GM18502 (cell line): ENCODE measurements around the gene MSH2.
"Not testable (repeated sequence)": the region's sequence is repeated elsewhere in the genome, so short reads cannot be mapped to it uniquely, and the experiment has no call there.

Source experiments
- ATAC-seq: cut with Tn5 transposase; IDR thresholded peaks from one replicate; pipeline ENCODE4 v1.9.1; 2021; ENCODE audit warnings: mild to moderate bottlenecking; ENCODE audit not compliant: unreplicated experiment, poor library complexity

The MSH2 gene

DNA sequence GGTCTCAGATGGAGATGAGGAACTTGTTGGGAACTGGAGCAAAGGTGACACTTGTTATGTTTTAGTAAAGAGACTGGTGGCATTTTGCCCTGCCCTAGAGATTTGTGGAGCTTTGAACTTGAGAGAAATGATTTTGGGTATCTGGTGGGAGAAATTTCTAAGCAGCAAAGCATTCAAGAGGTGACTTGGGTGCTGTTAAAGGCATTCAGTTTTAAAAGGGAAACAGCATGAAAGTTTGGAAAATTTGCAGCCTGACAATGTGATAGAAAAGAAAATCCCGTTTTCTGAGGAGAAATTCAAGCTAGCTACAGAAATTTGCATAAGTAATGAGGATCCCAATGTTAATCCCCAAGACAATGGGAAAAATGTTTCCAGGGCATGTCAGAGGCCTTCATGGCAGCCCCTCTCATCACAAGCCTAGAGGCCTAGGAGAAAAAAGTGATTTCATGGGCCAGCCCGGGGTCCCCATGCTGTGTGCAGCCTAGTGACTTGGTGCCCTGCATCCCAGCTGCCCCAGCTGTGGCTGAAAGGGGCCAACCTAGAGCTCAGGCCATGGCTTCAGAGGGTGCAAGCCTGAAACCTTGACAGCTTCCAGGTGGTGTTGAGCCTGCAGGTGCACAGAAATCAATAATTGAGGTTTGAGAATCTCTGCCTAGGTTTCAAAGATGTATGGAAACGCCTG lies 3.8 kb downstream of the MSH2 start:
- not testable (repeated sequence) for ATAC-seq

DNA sequence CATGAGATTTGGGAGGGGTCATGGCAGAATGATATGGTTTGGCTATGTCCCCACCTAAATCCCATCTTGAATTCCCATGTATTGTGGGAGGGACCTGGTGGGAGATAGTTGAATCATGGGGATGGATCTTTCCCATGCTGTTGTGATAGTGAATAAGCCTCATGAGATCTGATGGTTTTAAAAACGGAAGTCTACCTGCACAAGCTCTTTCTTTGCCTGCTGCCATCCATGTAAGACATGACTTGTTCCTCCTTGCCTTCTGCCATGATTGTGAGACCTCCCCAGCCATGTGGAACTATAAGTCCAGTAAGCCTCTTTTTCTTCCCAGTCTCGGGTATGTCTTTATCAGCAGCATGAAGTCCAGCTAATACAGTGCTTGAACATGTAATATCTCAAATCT lies 5.0 kb downstream of the MSH2 start:
- ATAC-seq: not testable (repeated sequence)

DNA sequence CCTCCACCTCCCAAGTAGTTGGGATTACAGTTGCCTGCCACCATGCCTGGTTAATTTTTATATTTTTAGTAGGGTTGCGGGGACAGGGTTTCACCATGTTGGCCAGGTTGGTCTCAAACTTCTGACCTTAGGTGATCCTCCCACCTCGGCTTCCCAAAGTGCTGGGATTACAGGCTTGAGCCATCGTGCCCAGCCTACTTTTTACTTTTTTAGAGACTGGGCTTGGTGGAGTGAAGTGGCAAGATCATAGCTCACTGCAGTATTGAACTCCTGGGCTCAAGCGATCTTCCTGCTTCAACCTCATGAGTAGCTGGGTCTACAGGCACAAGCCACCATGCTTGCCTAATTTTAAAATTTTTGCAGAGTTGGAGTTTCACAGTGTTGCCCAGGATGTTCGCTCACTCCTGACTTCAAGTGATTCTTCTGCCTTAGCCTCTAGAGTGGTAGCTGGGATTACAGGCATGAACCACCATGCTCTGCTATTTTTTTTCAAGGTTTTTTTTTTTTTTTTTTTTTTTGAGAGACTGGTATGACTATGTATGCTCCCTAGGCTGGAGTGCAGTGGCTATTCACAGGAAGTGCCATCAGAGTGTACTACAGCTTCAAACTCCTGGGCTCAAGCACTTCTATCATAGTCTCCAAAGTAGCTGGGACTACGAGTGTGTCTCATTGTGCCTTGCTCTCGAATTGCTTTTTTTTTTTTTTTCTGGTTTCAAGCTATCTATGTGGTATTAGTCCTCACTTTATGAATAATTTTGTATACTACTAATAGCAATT lies 11.9 kb downstream of the MSH2 start:
- no peak for ATAC-seq

DNA sequence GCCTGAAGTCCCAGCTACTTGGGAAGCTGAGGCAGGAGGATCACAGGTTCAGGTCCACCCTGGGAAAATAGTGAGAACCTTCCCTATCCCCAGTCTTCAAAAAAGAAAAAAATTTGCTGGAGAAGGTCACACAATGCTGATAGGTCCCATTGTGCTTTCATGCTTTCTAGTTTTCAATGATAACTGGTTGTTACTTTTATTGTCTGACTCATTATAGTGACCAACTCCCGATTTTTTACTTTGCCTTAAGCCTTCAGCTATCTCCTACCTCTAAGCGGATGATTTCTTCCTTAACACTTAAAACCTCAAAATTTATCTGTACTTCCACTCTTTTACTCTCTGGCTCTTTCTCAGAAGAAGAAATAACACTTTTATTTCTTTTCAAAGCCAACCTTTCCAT lies 17.3 kb downstream of the MSH2 start:
- no peak for ATAC-seq

DNA sequence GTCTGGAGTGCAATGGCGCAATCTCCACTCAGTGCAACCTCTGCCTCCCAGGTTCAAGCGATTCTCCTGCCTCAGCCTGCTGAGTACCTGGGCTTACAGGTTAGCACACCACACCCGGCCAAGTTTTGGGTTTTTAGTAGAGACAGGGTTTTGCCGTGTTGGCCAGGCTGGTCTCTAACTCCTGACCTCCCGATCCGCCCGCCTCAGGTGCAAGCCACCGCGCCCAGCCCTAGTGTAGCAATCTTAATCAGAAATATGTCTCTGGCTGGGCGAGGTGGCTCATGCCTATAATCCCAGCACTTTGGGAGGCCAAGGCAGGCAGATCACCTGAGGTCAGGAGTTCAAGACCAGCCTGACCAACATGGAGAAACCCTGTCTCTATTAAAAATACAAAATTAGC lies 17.7 kb downstream of the MSH2 start:
- not testable (repeated sequence) for ATAC-seq

DNA sequence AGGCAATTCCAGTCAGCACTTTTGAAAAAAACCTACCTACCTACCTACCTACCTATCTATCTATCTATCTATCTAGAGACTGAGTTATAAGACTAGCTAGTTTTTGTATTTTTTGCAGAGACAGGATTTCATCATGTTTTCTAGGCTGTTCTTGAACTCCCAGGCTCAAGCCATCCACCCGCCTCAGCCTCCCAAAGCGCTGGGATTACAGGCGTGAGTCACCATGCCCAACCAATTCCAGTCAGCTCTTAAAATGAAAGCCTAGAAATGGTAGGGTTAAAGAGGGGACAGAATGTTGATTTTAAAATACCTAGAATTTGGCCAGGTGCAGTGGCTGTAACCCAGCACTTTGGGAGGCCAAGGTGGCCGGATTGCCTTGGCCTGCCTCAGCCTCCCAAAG lies 19.1 kb downstream of the MSH2 start:
- ATAC-seq: no peak

DNA sequence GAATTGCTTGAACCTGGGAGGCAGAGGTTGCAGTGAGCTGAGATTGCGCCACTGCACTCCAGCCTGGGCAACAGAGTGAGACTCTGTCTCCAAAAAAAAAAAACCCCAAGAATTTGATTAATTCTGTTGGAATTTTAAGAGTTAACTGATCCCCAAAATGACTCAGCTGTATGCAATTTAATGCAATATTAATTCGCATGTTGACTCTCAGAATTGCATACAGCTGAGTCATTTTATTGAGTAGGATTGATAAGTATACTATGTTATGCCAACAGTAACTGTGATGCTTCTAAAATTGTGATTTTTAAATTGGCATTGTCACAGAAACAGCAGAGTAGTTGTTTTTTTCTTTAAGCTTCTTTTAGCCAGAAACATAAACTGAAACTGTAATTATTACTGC lies 19.6 kb downstream of the MSH2 start:
- ATAC-seq: no peak

DNA sequence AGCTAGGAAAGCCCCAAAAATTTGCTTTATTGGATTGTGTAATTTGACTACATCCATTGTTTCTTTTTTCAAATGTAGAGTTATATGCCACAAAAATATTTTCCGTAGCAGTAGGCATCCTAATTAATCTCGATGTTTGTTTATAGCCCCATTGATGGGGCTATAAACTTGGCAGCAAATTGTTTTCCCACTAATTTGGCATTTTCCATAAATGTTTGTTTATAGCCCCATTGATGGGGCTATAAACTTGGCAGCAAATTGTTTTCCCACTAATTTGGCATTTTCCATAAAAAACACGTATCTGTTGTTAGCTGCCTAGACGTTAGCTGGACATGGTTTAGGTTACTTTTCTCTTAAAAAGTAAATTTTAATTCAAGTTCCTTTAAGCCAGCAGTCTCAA lies 23.8 kb downstream of the MSH2 start:
- ATAC-seq: no peak

DNA sequence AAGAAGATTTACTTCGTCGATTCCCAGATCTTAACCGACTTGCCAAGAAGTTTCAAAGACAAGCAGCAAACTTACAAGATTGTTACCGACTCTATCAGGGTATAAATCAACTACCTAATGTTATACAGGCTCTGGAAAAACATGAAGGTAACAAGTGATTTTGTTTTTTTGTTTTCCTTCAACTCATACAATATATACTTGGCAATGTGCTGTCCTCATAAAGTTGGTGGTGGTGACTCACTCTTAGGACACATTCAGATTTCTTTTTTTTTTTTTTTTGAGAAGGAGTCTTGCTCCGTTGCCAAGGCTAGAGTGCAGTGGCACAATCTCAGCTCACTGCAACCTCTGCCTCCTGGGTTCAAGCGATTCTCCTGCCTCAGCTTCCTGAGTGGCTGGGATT lies 26.8 kb downstream of the MSH2 start:
- no peak for ATAC-seq

DNA sequence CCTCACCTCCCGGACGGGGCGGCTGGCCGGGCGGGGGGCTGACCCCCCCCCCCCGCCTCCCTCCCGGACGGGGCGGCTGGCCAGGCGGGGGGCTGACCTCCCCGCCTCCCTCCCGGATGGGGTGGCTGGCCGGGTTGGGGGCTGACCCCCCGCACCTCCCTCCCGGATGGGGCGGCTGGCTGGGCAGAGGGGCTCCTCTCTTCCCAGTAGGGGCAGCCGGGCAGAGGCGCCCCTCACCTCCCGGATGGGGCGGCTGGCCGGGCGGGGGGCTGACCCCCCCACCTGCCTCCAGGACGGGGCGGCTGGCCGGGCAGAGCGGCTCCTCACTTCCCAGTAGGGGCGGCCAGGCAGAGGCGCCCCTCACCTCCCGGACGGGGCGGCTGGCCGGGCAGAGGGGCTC lies 30.1 kb downstream of the MSH2 start:
- ATAC-seq: not testable (repeated sequence)

DNA sequence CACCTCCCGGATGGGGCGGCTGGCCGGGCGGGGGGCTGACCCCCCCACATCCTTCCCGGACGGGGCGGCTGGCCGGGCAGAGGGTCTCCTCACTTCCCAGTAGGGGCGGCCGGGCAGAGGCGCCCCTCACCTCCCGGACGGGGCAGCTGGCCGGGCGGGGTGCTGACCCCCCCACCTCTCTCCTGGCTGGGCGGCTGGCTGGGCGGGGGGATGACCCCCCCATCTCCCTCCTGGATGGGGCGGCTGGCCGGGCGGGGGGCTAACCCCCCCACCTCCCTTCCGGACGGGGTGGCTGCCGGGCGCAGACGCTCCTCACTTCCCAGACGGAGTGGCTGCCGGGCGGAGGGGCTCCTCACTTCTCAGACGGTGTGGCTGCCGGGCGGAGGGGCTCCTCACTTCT lies 30.5 kb downstream of the MSH2 start:
- not testable (repeated sequence) for ATAC-seq

DNA sequence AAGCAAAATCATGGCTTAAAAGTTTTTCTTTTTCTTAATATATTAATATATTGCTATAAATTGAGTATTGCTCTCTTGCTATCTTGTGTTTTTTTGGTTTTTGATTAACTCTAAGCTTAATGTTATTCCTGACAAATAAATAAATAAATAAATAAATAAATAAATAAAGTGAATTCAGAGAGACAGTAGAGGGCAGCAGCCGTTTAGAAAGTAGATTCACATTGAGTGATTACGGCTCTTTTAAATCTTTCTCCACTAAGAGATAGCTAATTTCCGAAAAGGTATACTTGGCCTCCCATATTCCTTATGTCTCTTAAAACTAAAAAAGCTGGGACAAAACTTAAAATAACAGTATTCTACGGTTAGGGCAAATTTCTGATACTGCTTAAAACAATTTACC lies 34.3 kb downstream of the MSH2 start:
- ATAC-seq: no peak

DNA sequence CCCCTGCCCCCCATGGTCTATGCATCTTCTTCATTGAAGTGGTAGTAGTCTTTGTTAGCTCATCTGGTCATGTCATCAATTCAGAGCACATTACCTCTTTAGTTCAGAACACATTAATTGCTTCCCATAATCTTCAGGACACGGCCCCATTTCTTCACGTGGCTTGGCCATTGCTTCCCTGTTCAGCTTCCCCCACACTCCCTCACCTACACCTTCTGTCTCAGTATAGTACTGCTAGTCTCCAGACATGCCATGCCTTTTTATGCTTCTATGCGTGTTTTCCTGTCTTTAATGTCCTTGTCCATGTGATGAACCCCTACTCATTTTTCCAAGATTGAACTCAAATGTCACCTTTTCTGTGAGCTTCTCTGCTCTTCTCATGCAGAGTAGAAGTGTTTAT lies 35.1 kb downstream of the MSH2 start:
- no peak for ATAC-seq

DNA sequence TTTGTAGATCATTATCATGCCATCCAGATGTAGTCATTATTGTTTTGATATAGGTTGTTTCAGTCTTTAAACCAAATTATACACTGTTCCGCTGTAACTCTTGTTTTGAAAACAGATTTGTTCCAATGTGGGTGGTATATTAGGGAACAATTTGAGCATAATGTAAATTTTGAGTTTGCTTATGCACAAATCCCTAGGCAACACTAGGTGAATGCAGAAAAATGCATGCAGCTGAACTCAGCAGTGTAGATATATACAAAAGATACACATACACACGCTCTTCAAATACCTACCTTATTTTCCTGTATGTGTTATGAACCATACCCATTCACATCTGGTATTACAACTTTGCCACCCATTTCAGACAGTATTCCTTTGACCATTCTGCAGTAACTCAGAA lies 35.8 kb downstream of the MSH2 start:
- no peak for ATAC-seq

DNA sequence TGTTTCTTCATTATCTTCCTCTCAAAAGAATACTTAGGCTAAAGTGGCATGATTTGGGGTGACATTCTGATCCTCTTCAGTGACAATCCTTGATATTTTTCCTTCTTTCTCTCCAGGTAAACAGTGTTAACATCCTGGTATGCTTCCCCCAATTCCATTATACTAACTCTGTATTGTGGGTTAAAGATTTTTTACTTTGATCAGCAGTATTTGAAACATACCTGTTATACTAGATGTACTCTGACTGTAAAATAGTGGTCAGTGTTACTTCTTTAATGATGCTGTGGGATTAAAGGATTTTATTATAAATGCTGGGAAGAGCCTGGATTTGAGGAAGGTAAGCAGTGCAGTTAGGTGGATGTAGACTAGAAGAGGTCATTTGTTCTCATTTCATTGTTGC lies 48.8 kb downstream of the MSH2 start:
- no peak for ATAC-seq

DNA sequence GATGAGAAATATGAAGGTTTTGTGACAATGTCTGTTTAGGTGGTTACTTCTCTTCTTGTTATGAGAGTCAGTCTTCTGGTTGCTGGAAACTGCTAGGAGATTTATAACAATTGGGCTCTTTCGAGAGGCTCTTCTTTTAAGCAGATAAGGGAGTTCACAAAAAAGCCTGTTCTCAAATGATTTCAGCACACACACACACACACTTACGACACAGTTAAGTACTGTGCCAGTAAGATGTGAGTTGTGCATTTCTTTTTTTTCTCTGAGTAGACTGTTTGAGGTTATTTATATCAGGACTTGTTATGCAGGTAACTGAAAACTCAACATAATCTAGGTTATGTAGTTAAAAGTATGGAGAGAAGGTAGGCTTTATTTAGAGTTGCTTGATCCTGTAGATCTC lies 49.8 kb downstream of the MSH2 start:
- no peak for ATAC-seq

DNA sequence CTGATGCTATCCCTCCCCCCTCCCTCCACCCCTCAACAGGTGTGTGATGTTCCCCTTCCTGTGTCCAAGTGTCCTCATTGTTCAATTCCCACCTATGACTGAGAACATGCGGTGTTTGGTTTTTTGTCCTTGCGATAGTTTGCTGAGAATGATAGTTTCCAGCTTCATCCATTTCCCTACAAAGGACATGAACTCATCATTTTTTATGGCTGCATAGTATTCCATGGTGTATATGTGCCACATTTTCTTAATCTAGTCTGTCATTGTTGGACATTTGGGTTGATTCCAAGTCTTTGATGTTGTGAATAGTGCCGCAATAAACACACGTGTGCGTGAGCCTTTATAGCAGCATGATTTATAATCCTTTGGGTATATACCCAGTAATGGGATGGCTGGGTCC lies 51.9 kb downstream of the MSH2 start:
- ATAC-seq: not testable (repeated sequence)

DNA sequence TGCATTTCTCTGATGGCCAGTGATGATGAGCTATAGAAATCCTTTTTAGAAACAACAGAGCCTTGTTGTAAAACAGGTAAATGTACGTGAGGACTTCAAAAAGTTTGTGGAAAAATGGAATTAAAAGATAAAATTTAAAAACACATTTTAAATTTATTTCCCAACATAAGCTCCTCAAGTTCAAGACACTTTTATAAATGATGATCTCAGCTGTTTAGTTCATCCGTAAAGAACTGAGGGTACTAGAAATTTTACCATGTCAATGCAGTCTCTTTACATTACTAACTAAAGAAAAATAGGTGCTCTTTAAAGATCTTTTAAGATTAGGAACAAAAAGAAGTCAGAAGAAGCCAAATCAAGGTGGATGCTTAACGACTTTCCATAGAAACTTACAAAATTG lies 52.5 kb downstream of the MSH2 start:
- ATAC-seq: no peak

DNA sequence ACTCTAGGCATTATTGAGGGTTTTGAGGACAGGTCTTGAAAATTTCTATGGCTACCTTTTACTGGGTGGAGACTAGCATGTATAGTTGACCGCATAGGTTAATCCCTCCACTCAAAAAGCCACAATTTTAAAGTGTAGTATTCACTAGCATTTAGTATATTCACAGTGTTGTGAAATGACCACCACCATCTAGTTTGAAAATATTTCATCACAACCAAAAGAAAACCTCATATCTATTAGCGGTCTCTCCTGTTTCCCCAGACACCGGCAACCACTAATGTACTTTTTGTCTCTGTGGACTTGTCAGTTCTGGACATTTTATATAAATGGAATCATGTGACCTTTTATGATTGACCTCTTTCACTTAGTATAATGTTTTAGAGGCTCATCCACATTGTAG lies 53.9 kb downstream of the MSH2 start:
- ATAC-seq: no peak

DNA sequence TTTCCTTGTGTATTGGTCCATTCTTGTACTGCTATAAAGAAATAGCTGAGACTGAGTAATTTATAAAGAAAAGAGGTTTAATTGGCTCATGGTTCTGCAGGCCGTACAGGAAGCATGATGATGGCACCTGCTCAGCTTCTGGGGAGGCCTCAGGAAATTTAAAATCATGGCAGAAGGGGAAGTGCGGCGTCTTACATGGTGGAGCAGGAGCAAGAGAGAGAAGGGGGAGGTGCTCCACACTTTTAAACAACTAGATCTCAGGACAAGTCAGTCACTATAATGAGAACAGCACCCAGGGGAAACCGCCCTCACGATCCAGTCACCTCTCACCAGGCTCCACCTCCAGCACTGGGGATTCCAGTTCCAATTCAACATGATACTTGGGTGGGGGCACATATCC lies 54.3 kb downstream of the MSH2 start:
- ATAC-seq: no peak

DNA sequence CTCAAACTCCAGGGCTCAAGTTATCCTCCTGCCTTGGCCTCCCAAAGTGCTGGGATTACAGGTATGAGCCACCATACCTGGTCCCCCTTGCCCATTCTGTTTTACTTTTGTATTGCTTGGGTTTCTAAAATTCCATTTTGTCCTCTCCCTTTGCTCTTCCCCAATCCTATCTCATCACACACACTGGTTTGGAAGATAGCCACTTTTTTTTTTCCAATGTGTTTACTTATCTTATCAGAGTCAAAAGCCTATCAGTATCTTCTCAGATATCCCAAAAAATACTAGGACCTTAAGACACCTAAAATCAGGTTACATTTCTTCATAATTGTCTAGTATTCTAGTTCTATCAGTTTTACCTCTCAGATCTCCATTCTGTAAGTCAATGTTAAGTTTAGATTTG lies 56.1 kb downstream of the MSH2 start:
- no peak for ATAC-seq

DNA sequence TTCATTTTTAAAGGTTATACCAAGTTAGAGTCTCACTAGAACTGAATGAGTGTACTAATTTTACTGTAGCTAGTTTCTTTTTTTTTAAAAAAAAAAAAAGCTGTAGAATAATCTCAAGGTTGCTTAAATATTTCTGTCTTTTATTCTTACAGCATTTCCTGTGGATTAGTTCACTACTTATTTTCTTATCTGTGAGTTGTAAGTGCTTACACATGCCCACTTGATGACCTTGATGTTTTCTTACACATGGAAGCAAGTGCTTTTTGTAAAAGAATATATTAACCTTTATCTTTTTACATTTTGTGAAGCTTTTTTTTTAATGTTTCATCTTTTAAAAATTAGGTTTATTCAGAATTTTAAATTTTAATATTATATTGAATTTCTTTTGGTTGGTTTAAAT lies 57.8 kb downstream of the MSH2 start:
- ATAC-seq: no peak
